ENCODE results near the gene SNX18. TPM values are rescaled to one million over a fixed set of nuclear protein-coding genes. Genes with fewer than 3 reads are reported as not detected.
"Not testable (repeated sequence)": the region's sequence is repeated elsewhere in the genome, so short reads cannot be mapped to it uniquely, and the experiment has no call there.

SNX18 gene
- 0.59 TPM for polyA plus RNA-seq (2012; ENCODE audit: missing spikeins)

GRCh38 chr5:54517512-54518145 is at the start of gene SNX18:
SNX18 (plus strand) TSS chr5:54517759; CDS start chr5:54517953, 194 bp downstream.
- FAIRE-seq (peak; percentile 72), DNase-seq (ENCODE audit: insufficient read length) (peak; percentile 90)
- TF ChIP-seq POLR2AphosphoS5 (IDR thresholded peaks at IDR 0.05; ENCODE audit: low read depth, low read length) (no peak), POLR2A (IDR thresholded peaks at IDR 0.05; ENCODE audit: low read depth, low read length) (peak; percentile 35; the same call in 1 of the 2 replicates)

- peak; percentile 11 for DNase-seq (ENCODE audit: insufficient read length)
- FAIRE-seq: peak; percentile 21
- TF ChIP-seq POLR2AphosphoS5 (IDR thresholded peaks at IDR 0.05; ENCODE audit: low read depth, low read length) (no peak), POLR2A (IDR thresholded peaks at IDR 0.05; ENCODE audit: low read depth, low read length) (no peak), TAF1 (IDR thresholded peaks at IDR 0.05; ENCODE audit: borderline replicate concordance, low read depth, low read length) (no peak)
Observed at GRCh38 chr5:54469622-54470021, 47.9 kb upstream of the SNX18 start.

- TF ChIP-seq TAF1 (IDR thresholded peaks at IDR 0.05; ENCODE audit: borderline replicate concordance, low read depth, low read length): no peak
- TF ChIP-seq POLR2A (IDR thresholded peaks at IDR 0.05; ENCODE audit: low read depth, low read length): no peak
- TF ChIP-seq POLR2AphosphoS5 (IDR thresholded peaks at IDR 0.05; ENCODE audit: low read depth, low read length): no peak
- no peak for FAIRE-seq
- DNase-seq (ENCODE audit: insufficient read length): no peak
Observed at GRCh38 chr5:54470128-54470527, 47.4 kb upstream of the SNX18 start.

- no peak for DNase-seq (ENCODE audit: insufficient read length)
- FAIRE-seq: no peak
- TF ChIP-seq POLR2AphosphoS5 (IDR thresholded peaks at IDR 0.05; ENCODE audit: low read depth, low read length): no peak
- TF ChIP-seq POLR2A (IDR thresholded peaks at IDR 0.05; ENCODE audit: low read depth, low read length): no peak
Observed at GRCh38 chr5:54470677-54471076, 46.9 kb upstream of the SNX18 start.

- no peak for DNase-seq (ENCODE audit: insufficient read length)
- TF ChIP-seq POLR2A (IDR thresholded peaks at IDR 0.05; ENCODE audit: low read depth, low read length) (no peak), POLR2AphosphoS5 (IDR thresholded peaks at IDR 0.05; ENCODE audit: low read depth, low read length) (no peak), TAF1 (IDR thresholded peaks at IDR 0.05; ENCODE audit: borderline replicate concordance, low read depth, low read length) (no peak)
- FAIRE-seq: no peak
Observed at GRCh38 chr5:54471398-54471797, 46.2 kb upstream of the SNX18 start.

- TF ChIP-seq POLR2A (IDR thresholded peaks at IDR 0.05; ENCODE audit: low read depth, low read length): no peak
- no peak for TF ChIP-seq TAF1 (IDR thresholded peaks at IDR 0.05; ENCODE audit: borderline replicate concordance, low read depth, low read length)
- TF ChIP-seq POLR2AphosphoS5 (IDR thresholded peaks at IDR 0.05; ENCODE audit: low read depth, low read length): no peak
- no peak for FAIRE-seq
- no peak for DNase-seq (ENCODE audit: insufficient read length)
Observed at GRCh38 chr5:54476682-54477081, 40.9 kb upstream of the SNX18 start.

GRCh38 chr5:54477941-54478478 is 39.5 kb upstream of the SNX18 start:
- no peak for FAIRE-seq
- no peak for DNase-seq (ENCODE audit: insufficient read length)
- TF ChIP-seq POLR2AphosphoS5 (IDR thresholded peaks at IDR 0.05; ENCODE audit: low read depth, low read length) (no peak), POLR2A (IDR thresholded peaks at IDR 0.05; ENCODE audit: low read depth, low read length) (no peak), TAF1 (IDR thresholded peaks at IDR 0.05; ENCODE audit: borderline replicate concordance, low read depth, low read length) (no peak)

- DNase-seq (ENCODE audit: insufficient read length) (no peak), FAIRE-seq (no peak)
- TF ChIP-seq POLR2A (IDR thresholded peaks at IDR 0.05; ENCODE audit: low read depth, low read length): no peak
- no peak for TF ChIP-seq TAF1 (IDR thresholded peaks at IDR 0.05; ENCODE audit: borderline replicate concordance, low read depth, low read length)
- no peak for TF ChIP-seq POLR2AphosphoS5 (IDR thresholded peaks at IDR 0.05; ENCODE audit: low read depth, low read length)
Observed at GRCh38 chr5:54480296-54480695, 37.3 kb upstream of the SNX18 start.

- no peak for DNase-seq (ENCODE audit: insufficient read length)
- TF ChIP-seq POLR2AphosphoS5 (IDR thresholded peaks at IDR 0.05; ENCODE audit: low read depth, low read length) (no peak), POLR2A (IDR thresholded peaks at IDR 0.05; ENCODE audit: low read depth, low read length) (no peak), TAF1 (IDR thresholded peaks at IDR 0.05; ENCODE audit: borderline replicate concordance, low read depth, low read length) (no peak)
- no peak for FAIRE-seq
Observed at GRCh38 chr5:54484219-54484894, 33.2 kb upstream of the SNX18 start.

- not testable (repeated sequence) for FAIRE-seq; DNase-seq (ENCODE audit: insufficient read length)
Observed at GRCh38 chr5:54485659-54486058, 31.9 kb upstream of the SNX18 start.

GRCh38 chr5:54489648-54489979 is 27.9 kb upstream of the SNX18 start:
- not testable (repeated sequence) for DNase-seq (ENCODE audit: insufficient read length); FAIRE-seq

- TF ChIP-seq POLR2AphosphoS5 (IDR thresholded peaks at IDR 0.05; ENCODE audit: low read depth, low read length) (no peak), POLR2A (IDR thresholded peaks at IDR 0.05; ENCODE audit: low read depth, low read length) (no peak), TAF1 (IDR thresholded peaks at IDR 0.05; ENCODE audit: borderline replicate concordance, low read depth, low read length) (no peak)
- FAIRE-seq (no peak), DNase-seq (ENCODE audit: insufficient read length) (no peak)
Observed at GRCh38 chr5:54491326-54491725, 26.2 kb upstream of the SNX18 start.

All from GM12892 (cell line).